ENCODE measurements around the gene TOMM6.

The TOMM6 gene

DNA sequence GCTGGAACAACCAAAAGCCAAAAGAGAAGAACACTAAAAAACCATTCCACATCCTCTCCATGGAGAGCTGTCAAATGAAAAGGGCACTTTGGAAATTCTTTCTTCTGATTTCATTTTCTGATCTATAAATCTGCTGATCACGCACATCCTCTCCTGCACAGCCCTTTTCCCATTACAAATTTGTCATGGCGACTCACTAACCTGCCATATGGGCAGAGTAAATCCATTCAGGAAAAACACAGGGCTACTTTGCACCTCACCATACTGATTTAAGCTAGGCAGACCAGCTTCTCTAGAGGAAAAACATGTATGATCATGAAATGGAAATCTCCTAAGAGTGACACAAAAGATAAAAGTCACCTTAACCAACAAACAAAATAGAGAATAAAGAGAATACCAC, 26.0 kb downstream of the TOMM6 start:
- no CpG with 5 or more reads among the region's 2 CpGs for WGBS, 2 donors (ENCODE audit: extremely low coverage in 2 of 2, insufficient read length in 2 of 2, insufficient replicate concordance in 1 of 2)
- H3K9ac ChIP-seq (ENCODE audit: low read depth, low read length, poor library complexity) = no peak overlapping the region
- H4K8ac ChIP-seq (ENCODE audit: low read depth, low read length) = no peak overlapping the region
- peaks cover 2 to 5% of the 10 kb centered on the region in 2 donors for H3K36me3 ChIP-seq (replicated peaks in 1 of 2; ENCODE audit: control insufficient read depth in 2 of 2, insufficient read depth in 2 of 2, low read length in 2 of 2)
- no peak overlapping the region for H2BK15ac ChIP-seq (ENCODE audit: low read length)
- no peak overlapping the region for H2BK5ac ChIP-seq (ENCODE audit: low read length)
- no peak overlapping the region for H3K18ac ChIP-seq (ENCODE audit: low read length)
- no peak overlapping the region for H2AK5ac ChIP-seq (ENCODE audit: low read depth, low read length)
- no peak overlapping the region for H2AFZ ChIP-seq (ENCODE audit: low read length)
- no peaks in the 10 kb centered on the region for H3K4me1 ChIP-seq (ENCODE audit: control insufficient read depth in 2 of 2, insufficient read depth in 1 of 2, low read depth in 1 of 2, low read length in 2 of 2)
- no peak overlapping the region for H3K4me3 ChIP-seq (ENCODE audit: low read length in 2 of 2)
- H3K27ac ChIP-seq (replicated peaks; ENCODE audit: low read length) = no peak overlapping the region
- no peak overlapping the region for H3K23ac ChIP-seq (ENCODE audit: low read depth, low read length, poor library complexity)
- no peak overlapping the region for H4K91ac ChIP-seq (ENCODE audit: low read depth, low read length, poor library complexity)
- H3K27me3 ChIP-seq (ENCODE audit: control insufficient read depth in 3 of 3, insufficient read depth in 3 of 3, low read depth in 1 of 3, low read length in 3 of 3) = no peaks in the 10 kb centered on the region
- H3K9me3 ChIP-seq (replicated peaks in 1 of 2; ENCODE audit: control insufficient read depth in 2 of 2, insufficient read depth in 1 of 2, low read depth in 1 of 2, low read length in 2 of 2) = no peaks in the 10 kb centered on the region
- H3K4ac ChIP-seq (ENCODE audit: low read length) = no peak overlapping the region
- DNase-seq (ENCODE audit: low spot score) = no peak
- no peak overlapping the region for H3K14ac ChIP-seq (ENCODE audit: low read length)
- H2BK120ac ChIP-seq (ENCODE audit: low read depth, low read length) = no peak overlapping the region
- H3K4me2 ChIP-seq (ENCODE audit: insufficient read depth, low read length, poor library complexity, severe bottlenecking) = no peak overlapping the region
- no peaks in the 10 kb centered on the region for H3K79me1 ChIP-seq (ENCODE audit: low read depth, low read length)
- H2BK12ac ChIP-seq (ENCODE audit: low read length) = no peak overlapping the region

DNA sequence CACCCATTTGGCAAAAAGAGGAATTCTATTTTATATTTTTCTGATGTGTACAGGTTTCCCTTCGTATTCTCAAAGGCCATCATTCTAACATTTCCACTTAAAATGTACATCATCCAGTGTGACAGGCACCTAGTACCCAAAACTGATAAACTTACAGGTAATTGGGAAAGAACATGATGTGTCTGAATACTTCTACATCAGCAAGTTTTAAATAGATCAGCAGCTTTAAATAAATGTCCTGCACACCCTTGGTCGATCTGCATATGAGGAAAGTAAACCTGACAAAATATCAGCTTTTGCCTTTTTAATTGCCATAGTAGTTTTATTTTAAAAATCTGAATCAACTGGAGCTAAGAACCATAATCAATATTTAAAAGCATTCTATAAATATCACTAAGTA, 26.5 kb downstream of the TOMM6 start:
- no CpG with 5 or more reads among the region's 2 CpGs for WGBS, 2 donors (ENCODE audit: extremely low coverage in 2 of 2, insufficient read length in 2 of 2, insufficient replicate concordance in 1 of 2)
- H3K36me3 ChIP-seq (replicated peaks in 1 of 2; ENCODE audit: control insufficient read depth in 2 of 2, insufficient read depth in 2 of 2, low read length in 2 of 2) = peaks cover 2 to 5% of the 10 kb centered on the region in 2 donors
- H3K4me1 ChIP-seq (ENCODE audit: control insufficient read depth in 2 of 2, insufficient read depth in 1 of 2, low read depth in 1 of 2, low read length in 2 of 2) = no peaks in the 10 kb centered on the region

DNA sequence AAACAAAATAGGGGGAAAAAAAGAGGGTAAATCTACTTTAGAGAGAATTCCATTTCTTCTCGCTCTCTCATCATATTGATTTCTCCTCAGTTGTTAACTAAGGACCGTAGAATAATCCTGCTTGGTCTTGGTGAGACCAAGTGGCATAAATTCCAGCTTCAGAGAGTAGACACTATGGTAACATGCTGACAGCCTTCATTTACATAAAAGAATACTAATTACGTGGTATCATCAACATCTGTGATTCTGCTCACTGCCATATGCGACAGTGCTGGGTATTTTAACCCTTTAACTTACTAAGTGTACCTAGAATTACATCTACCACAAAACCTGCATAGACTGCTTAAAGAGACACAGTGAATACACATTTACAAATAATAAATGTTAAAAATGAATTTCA, 27.1 kb downstream of the TOMM6 start:
- no peak overlapping the region for H2BK12ac ChIP-seq (ENCODE audit: low read length)
- H3K9ac ChIP-seq (ENCODE audit: low read depth, low read length, poor library complexity) = no peak overlapping the region
- WGBS, 2 donors (ENCODE audit: extremely low coverage in 2 of 2, insufficient read length in 2 of 2, insufficient replicate concordance in 1 of 2) = no CpG with 5 or more reads among the region's 4 CpGs
- H3K4me2 ChIP-seq (ENCODE audit: insufficient read depth, low read length, poor library complexity, severe bottlenecking) = no peak overlapping the region
- H3K14ac ChIP-seq (ENCODE audit: low read length) = no peak overlapping the region
- no peak overlapping the region for H3K18ac ChIP-seq (ENCODE audit: low read length)
- no peaks in the 10 kb centered on the region for H3K79me1 ChIP-seq (ENCODE audit: low read depth, low read length)
- no peak overlapping the region for H2AK5ac ChIP-seq (ENCODE audit: low read depth, low read length)
- DNase-seq (ENCODE audit: low spot score) = no peak
- no peak overlapping the region for H3K4ac ChIP-seq (ENCODE audit: low read length)
- no peak overlapping the region for H3K23ac ChIP-seq (ENCODE audit: low read depth, low read length, poor library complexity)
- no peak overlapping the region for H3K27ac ChIP-seq (replicated peaks; ENCODE audit: low read length)
- H3K9me3 ChIP-seq (replicated peaks in 1 of 2; ENCODE audit: control insufficient read depth in 2 of 2, insufficient read depth in 1 of 2, low read depth in 1 of 2, low read length in 2 of 2) = no peaks in the 10 kb centered on the region
- no peak overlapping the region for H2AFZ ChIP-seq (ENCODE audit: low read length)
- H3K4me1 ChIP-seq (ENCODE audit: control insufficient read depth in 2 of 2, insufficient read depth in 1 of 2, low read depth in 1 of 2, low read length in 2 of 2) = no peaks in the 10 kb centered on the region
- no peak overlapping the region for H2BK15ac ChIP-seq (ENCODE audit: low read length)
- peaks cover 2 to 5% of the 10 kb centered on the region in 2 donors for H3K36me3 ChIP-seq (replicated peaks in 1 of 2; ENCODE audit: control insufficient read depth in 2 of 2, insufficient read depth in 2 of 2, low read length in 2 of 2)
- H4K8ac ChIP-seq (ENCODE audit: low read depth, low read length) = no peak overlapping the region
- H3K27me3 ChIP-seq (ENCODE audit: control insufficient read depth in 3 of 3, insufficient read depth in 3 of 3, low read depth in 1 of 3, low read length in 3 of 3) = no peaks in the 10 kb centered on the region
- no peak overlapping the region for H4K91ac ChIP-seq (ENCODE audit: low read depth, low read length, poor library complexity)
- no peak overlapping the region for H2BK5ac ChIP-seq (ENCODE audit: low read length)
- no peak overlapping the region for H2BK120ac ChIP-seq (ENCODE audit: low read depth, low read length)
- no peak overlapping the region for H3K4me3 ChIP-seq (ENCODE audit: low read length in 2 of 2)

More for the DNA sequence above, 26.5 kb downstream of the TOMM6 start:
- Histone ChIP-seq H4K91ac (ENCODE audit: low read depth, low read length, poor library complexity) (no peak overlapping the region), H3K4ac (ENCODE audit: low read length) (no peak overlapping the region), H3K9me3 (replicated peaks in 1 of 2; ENCODE audit: control insufficient read depth in 2 of 2, insufficient read depth in 1 of 2, low read depth in 1 of 2, low read length in 2 of 2) (no peaks in the 10 kb centered on the region), H3K9ac (ENCODE audit: low read depth, low read length, poor library complexity) (no peak overlapping the region), H2BK5ac (ENCODE audit: low read length) (no peak overlapping the region), H2AK5ac (ENCODE audit: low read depth, low read length) (no peak overlapping the region), H2BK120ac (ENCODE audit: low read depth, low read length) (no peak overlapping the region), H2AFZ (ENCODE audit: low read length) (no peak overlapping the region), H3K27me3 (ENCODE audit: control insufficient read depth in 3 of 3, insufficient read depth in 3 of 3, low read depth in 1 of 3, low read length in 3 of 3) (no peaks in the 10 kb centered on the region), H2BK15ac (ENCODE audit: low read length) (no peak overlapping the region), H3K18ac (ENCODE audit: low read length) (no peak overlapping the region), H3K23ac (ENCODE audit: low read depth, low read length, poor library complexity) (no peak overlapping the region), H3K79me1 (ENCODE audit: low read depth, low read length) (no peaks in the 10 kb centered on the region), H4K8ac (ENCODE audit: low read depth, low read length) (no peak overlapping the region), H3K4me3 (ENCODE audit: low read length in 2 of 2) (no peak overlapping the region), H3K4me2 (ENCODE audit: insufficient read depth, low read length, poor library complexity, severe bottlenecking) (no peak overlapping the region), H3K14ac (ENCODE audit: low read length) (no peak overlapping the region), H2BK12ac (ENCODE audit: low read length) (no peak overlapping the region), H3K27ac (replicated peaks; ENCODE audit: low read length) (no peak overlapping the region)
- no peak for DNase-seq (ENCODE audit: low spot score)

DNA sequence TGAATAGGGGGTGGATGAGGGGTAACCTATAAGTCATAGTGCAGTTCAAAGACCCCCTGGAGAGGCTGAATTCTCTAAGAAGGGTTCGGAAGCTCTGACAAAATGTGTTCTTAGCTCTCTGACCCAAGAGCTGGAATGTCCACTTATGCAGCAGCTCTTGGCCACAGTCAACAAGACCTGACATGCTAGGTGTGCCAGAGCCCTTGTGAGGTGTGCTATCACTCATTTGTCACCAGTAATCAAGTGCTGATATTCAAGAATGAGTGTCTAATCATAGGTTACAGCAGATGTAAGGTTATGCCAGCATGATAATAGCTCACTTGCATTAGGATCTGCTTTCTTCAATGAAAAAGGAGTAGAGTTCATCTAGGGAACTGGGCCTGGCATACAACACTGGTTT, 28.1 kb downstream of the TOMM6 start:
- Histone ChIP-seq H2BK12ac (ENCODE audit: low read length) (no peak overlapping the region), H3K9ac (ENCODE audit: low read depth, low read length, poor library complexity) (no peak overlapping the region), H3K4me3 (ENCODE audit: low read length in 2 of 2) (no peak overlapping the region), H3K23ac (ENCODE audit: low read depth, low read length, poor library complexity) (no peak overlapping the region), H4K8ac (ENCODE audit: low read depth, low read length) (no peak overlapping the region), H3K79me1 (ENCODE audit: low read depth, low read length) (no peaks in the 10 kb centered on the region), H3K9me3 (replicated peaks in 1 of 2; ENCODE audit: control insufficient read depth in 2 of 2, insufficient read depth in 1 of 2, low read depth in 1 of 2, low read length in 2 of 2) (no peaks in the 10 kb centered on the region), H2AFZ (ENCODE audit: low read length) (no peak overlapping the region), H2BK15ac (ENCODE audit: low read length) (no peak overlapping the region), H2AK5ac (ENCODE audit: low read depth, low read length) (no peak overlapping the region), H2BK5ac (ENCODE audit: low read length) (no peak overlapping the region), H3K36me3 (replicated peaks in 1 of 2; ENCODE audit: control insufficient read depth in 2 of 2, insufficient read depth in 2 of 2, low read length in 2 of 2) (peaks cover 2 to 5% of the 10 kb centered on the region in 2 donors), H3K18ac (ENCODE audit: low read length) (no peak overlapping the region), H3K4ac (ENCODE audit: low read length) (no peak overlapping the region), H3K4me1 (ENCODE audit: control insufficient read depth in 2 of 2, insufficient read depth in 1 of 2, low read depth in 1 of 2, low read length in 2 of 2) (no peaks in the 10 kb centered on the region), H3K14ac (ENCODE audit: low read length) (no peak overlapping the region), H2BK120ac (ENCODE audit: low read depth, low read length) (no peak overlapping the region), H3K4me2 (ENCODE audit: insufficient read depth, low read length, poor library complexity, severe bottlenecking) (no peak overlapping the region), H3K27ac (replicated peaks; ENCODE audit: low read length) (no peak overlapping the region), H4K91ac (ENCODE audit: low read depth, low read length, poor library complexity) (no peak overlapping the region), H3K27me3 (ENCODE audit: control insufficient read depth in 3 of 3, insufficient read depth in 3 of 3, low read depth in 1 of 3, low read length in 3 of 3) (no peaks in the 10 kb centered on the region)
- no peak for DNase-seq (ENCODE audit: low spot score)
- WGBS, 2 donors (ENCODE audit: extremely low coverage in 2 of 2, insufficient read length in 2 of 2, insufficient replicate concordance in 1 of 2) = no CpG with 5 or more reads among the region's 1 CpG

All from neuronal stem cell (in vitro differentiated cells).